SJSA1 (cell line): ENCODE results near the gene IARS1. TPM values are rescaled to one million over a fixed set of nuclear protein-coding genes. Genes with fewer than 3 reads are reported as not detected.

Experiments used
- DNase-seq, 2 experiments: peaks; one replicate each; pipeline ENCODE4 v3.0.0-alpha.2; 2015 to 2020; ENCODE audit warnings: low spot score in 2 of 2, low read depth in 1 of 2
- H3K27ac ChIP-seq: fragments of 250-450 bp; sonication (Bioruptor Pico); 2 replicates; pipeline ENCODE4 v1.5.1; 2020; ENCODE audit warnings: mild to moderate bottlenecking, moderate library complexity
- H3K27me3 ChIP-seq: fragments of 250-450 bp; sonication (Bioruptor Pico); replicated peaks from 2 replicates; pipeline ENCODE4 v1.5.1; 2020; ENCODE audit warnings: mild to moderate bottlenecking, moderate library complexity
- H3K36me3 ChIP-seq: fragments of 250-450 bp; sonication (Bioruptor Pico); 2 replicates; pipeline ENCODE4 v1.5.1; 2020; ENCODE audit warnings: mild to moderate bottlenecking
- H3K4me1 ChIP-seq: fragments of 250-450 bp; sonication (Bioruptor Pico); replicated peaks from 2 replicates; pipeline ENCODE4 v1.6.1; 2021; ENCODE audit warnings: mild to moderate bottlenecking
- H3K4me3 ChIP-seq: fragments of 250-450 bp; sonication (Bioruptor Pico); 2 replicates; pipeline ENCODE4 v1.5.1; 2020; ENCODE audit warnings: mild to moderate bottlenecking
- H3K9me3 ChIP-seq: fragments of 250-450 bp; sonication (Bioruptor Pico); replicated peaks from 2 replicates; pipeline ENCODE4 v1.5.1; 2020; ENCODE audit warnings: mild to moderate bottlenecking
- total RNA-seq: library from RNA; depleted of rRNA; stranded (reverse); fragments of >200 nt; shearing (Covaris generic); gene quantifications from 2 replicates; pipeline ENCODE4 v1.2.3, GENCODE V29; 2014; rRNA removed

IARS1 gene
- total RNA-seq: 172 and 186 TPM in 2 replicates

DNA sequence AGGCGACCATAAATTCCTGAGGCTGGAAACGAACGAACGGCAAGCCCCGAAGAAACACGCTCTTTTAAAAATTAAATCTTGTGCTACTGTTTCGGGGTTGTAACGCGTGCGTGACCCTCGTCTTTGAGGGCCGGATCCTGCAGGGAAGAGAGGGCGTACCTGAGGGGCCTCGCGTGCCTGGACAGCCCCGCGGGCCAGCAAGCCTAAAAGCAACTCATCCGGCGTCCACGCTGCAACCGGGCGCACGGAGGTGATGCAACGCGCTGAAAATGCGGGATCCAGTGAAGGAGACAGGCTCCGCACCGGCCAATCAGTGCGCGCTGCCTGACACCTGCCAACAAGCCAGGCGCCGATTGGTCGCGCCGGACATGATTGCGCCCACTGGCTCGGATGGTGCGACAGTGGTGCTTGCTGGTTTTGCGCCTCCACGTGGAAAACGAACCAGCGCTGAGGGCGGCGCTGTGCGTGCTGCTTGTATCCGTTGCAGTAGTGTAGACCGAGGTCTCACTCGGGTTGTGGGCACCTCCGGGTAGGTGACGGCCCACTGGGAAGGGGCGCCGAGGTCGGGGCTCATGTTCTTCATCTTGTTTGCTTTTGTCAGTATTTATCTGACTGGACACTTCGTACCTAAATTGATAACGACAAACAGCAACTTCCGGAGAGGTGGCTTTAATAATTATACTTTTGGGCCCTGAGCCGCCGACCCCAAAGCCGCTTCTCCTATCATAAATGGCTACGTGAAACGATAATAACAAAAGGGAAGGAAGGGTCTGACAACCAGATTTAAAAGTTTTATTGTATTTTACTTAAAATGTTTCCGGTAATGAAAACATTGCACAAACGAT, at the start of gene IARS1:
TSS of gene IARS1 (minus strand) at position 246 of the 845 bp plus-strand sequence. CDS start 4,278 bp downstream, outside the sequence.
- Histone ChIP-seq H3K36me3 (peaks cover 37% of the 10 kb centered on the region), H3K4me3 (peak within 1 kb of the TSS; percentile 60), H3K27ac (peak within 1 kb of the TSS; percentile 81), H3K9me3 (no peaks in the 10 kb centered on the region), H3K4me1 (peaks cover 7% of the 10 kb centered on the region), H3K27me3 (no peaks in the 10 kb centered on the region)
- peak; percentile 92 to 96 for DNase-seq

DNA sequence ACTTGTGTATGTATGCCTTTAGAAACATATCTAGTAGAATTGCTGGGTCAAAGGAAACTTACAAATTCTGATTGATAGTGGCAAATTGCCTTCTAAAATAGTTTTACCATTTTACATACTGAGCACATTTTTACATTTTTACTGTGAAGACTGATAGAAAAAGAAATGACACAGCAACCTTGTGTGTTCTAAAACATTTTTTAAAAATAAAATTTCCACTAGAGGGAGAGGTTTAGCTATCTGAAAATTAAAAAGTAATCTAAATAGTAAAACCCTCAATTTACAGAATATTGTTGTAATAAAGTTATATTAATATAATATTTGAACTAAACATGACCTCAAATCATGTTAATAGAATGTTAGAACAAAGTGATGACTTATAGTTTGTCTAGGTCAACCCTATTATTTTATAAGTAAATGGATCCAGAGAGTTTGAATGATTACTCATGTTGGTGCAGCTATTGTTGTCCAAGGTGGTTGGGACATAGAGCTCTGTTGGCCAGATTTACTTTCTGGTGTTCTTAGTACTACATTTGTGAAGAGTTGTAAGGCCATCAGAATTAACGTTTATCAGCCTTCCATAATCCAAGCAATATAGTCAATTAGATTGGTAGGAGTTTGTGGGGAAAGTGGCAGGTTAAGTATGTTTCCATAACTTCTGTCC, 49.5 kb upstream of the IARS1 start:
- Histone ChIP-seq H3K27ac (no peak overlapping the region), H3K36me3 (peaks cover 6% of the 10 kb centered on the region; the same call in 1 of the 2 replicates), H3K9me3 (no peaks in the 10 kb centered on the region), H3K4me1 (no peaks in the 10 kb centered on the region), H3K27me3 (no peaks in the 10 kb centered on the region), H3K4me3 (no peak overlapping the region)
- no peak for DNase-seq

DNA sequence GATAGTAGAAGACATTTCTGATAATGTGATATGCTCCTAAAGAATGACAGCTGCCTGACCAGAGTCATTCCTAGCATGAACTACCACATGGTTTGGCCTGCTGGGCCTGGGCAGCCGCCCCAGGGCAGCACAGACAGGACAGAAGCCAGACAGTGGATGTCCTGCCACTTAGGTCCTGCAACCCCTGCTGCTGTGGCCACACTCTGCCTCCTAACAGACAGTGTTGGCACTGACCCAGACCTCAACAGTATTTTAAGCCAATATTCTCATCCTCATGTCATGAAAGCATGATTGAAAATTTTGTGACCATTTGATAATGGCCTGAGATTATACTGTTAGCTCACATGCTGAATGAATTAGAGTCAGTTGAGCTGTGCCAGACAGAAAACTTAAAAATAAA, 48.1 kb upstream of the IARS1 start:
- Histone ChIP-seq H3K27ac (no peak overlapping the region), H3K36me3 (peaks cover 14% of the 10 kb centered on the region), H3K4me3 (no peak overlapping the region), H3K27me3 (no peaks in the 10 kb centered on the region), H3K4me1 (no peaks in the 10 kb centered on the region), H3K9me3 (no peaks in the 10 kb centered on the region)
- DNase-seq: no peak

DNA sequence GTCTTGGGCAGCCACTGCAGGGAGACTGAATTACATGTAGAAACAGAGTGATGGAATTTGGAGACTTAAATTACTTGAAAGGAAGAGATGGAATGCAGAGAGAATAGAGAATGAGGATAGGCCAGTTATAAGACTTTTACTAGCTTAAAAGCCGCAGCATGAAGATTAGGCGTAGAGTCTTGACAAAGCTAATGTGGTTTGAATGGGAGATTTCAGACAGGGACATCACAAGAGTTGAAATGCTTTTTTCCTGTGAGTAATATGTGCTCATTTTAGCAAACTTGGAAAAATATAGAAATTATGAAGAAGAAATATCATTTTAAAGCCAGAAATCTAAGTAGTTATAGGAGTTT, 39.8 kb upstream of the IARS1 start:
- Histone ChIP-seq H3K27ac (no peak overlapping the region), H3K36me3 (peaks cover 17% of the 10 kb centered on the region), H3K4me1 (no peaks in the 10 kb centered on the region), H3K4me3 (no peak overlapping the region), H3K27me3 (no peaks in the 10 kb centered on the region), H3K9me3 (no peaks in the 10 kb centered on the region)
- DNase-seq: no peak

DNA sequence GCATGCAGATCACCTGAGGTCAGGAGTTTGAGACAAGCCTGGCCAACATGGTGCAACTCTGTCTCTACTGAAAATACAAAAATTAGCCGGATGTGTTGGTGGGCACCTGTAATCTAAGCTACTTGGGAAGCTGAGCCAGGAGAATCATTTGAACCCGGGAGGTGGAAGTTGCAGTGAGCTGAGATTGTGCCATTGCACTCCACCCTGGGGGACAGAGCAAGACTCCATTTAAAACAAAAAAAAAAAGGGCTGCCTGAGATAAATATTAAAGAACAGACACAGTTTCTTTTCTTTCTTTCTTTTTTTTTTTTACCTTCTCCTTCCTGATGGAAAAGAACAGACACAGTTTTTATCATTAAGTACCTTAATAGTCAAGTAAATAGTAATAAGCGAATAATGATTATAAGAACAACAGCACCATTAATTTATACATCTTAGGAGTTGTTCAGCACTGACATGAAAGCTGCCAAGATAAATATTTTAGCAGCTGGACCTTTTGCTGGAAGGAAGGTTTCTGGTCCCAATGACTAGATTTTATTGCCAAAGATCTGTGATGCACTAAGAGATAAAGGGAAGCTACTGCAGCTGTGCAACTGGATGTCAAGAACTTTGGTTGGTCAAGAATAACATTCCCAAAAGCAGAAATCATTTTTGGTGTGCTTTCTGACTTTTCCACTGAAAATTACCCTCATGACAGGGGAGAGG, 39.2 kb upstream of the IARS1 start:
- H3K27ac ChIP-seq: no peak overlapping the region
- peaks cover 15% of the 10 kb centered on the region for H3K36me3 ChIP-seq
- no peaks in the 10 kb centered on the region for H3K9me3 ChIP-seq
- no peaks in the 10 kb centered on the region for H3K27me3 ChIP-seq
- no peak overlapping the region for H3K4me3 ChIP-seq
- H3K4me1 ChIP-seq: no peaks in the 10 kb centered on the region
- no peak for DNase-seq

DNA sequence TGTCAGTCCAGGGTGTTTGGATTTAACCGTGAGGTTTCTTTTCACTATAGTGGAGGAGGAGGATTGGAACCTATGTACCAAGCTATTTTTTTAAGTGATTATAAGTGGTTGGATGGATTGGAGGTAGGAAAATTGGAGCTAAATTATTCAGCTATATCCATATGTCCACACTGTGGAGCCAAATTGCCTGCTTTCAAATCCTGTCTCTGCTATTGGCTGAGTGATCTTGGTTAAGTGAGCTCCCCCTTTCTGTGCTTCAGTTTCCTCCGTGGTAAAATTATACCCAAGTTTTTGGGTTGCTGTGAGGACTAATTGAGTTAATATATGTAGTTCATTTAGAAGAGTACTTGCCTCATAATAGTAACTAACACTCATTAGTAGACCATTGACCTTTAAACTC, 34.7 kb upstream of the IARS1 start:
- no peaks in the 10 kb centered on the region for H3K27me3 ChIP-seq
- peak in 1 of 2 experiments; percentile 10 for DNase-seq
- H3K4me1 ChIP-seq: peaks cover 10% of the 10 kb centered on the region; the same call in 1 of the 2 replicates
- peaks cover under 1% of the 10 kb centered on the region for H3K36me3 ChIP-seq
- no peak overlapping the region for H3K4me3 ChIP-seq
- H3K9me3 ChIP-seq: no peaks in the 10 kb centered on the region
- no peak overlapping the region for H3K27ac ChIP-seq

DNA sequence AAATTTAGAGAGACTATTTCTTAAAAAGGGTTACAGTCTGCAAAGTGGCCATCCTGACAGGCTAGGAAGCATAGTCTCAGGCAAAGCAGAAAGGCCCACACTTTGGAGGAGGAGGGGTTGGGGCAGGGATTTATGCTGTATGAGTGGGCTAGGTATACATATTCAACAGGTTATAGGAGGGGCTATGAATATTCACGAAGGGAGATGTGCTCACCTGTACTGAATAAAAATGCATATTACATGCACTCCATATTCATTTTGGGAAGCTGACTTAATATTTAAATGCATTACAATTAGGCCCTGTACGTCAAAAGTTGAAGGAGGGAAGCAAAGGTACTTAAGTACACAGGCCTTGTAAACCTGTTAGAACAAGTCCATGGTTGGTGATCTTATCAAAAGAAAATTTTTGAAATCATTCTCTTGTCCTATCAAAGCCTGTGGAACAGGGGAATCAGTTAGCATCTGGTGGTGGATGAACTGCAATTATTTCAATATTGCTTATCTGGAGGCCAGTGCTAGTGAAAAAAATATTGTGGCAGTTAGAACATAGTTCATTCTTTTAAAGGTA, 33.9 kb upstream of the IARS1 start:
- H3K4me3 ChIP-seq: no peak overlapping the region
- H3K36me3 ChIP-seq: peaks cover 8% of the 10 kb centered on the region
- DNase-seq: no peak
- H3K9me3 ChIP-seq: no peaks in the 10 kb centered on the region
- H3K27ac ChIP-seq: no peak overlapping the region
- no peaks in the 10 kb centered on the region for H3K27me3 ChIP-seq
- H3K4me1 ChIP-seq: peaks cover 10% of the 10 kb centered on the region; the same call in 1 of the 2 replicates

DNA sequence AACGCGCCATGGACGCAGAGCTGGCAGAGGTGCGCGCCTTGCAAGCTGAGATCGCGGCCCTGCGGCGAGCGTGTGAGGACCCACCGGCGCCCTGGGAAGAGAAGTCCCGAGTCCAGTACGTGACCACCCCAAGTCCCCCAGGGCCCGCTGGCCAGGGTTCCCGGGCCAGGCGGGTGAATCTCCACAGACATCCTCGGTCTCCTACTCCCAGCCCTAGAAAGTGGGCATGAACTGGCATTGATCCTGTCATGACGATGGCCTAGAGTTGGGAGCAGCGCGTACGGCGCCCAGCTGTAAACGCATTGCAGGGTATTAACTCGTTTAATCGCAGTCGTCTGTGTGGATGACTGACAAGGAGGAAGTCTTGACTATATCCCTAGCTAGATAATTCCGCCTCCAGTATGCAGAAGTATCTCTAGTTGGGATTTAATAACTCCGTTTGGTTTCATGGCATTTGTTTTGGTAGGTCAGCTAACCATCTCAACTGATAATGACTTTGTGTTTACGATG, 32.5 kb upstream of the IARS1 start:
- Histone ChIP-seq H3K36me3 (peaks cover 16% of the 10 kb centered on the region), H3K4me1 (peaks cover 10% of the 10 kb centered on the region; the same call in 1 of the 2 replicates), H3K9me3 (no peaks in the 10 kb centered on the region), H3K4me3 (peak overlapping the region; percentile 63), H3K27me3 (no peaks in the 10 kb centered on the region), H3K27ac (peak overlapping the region; percentile 97)
- no peak for DNase-seq

DNA sequence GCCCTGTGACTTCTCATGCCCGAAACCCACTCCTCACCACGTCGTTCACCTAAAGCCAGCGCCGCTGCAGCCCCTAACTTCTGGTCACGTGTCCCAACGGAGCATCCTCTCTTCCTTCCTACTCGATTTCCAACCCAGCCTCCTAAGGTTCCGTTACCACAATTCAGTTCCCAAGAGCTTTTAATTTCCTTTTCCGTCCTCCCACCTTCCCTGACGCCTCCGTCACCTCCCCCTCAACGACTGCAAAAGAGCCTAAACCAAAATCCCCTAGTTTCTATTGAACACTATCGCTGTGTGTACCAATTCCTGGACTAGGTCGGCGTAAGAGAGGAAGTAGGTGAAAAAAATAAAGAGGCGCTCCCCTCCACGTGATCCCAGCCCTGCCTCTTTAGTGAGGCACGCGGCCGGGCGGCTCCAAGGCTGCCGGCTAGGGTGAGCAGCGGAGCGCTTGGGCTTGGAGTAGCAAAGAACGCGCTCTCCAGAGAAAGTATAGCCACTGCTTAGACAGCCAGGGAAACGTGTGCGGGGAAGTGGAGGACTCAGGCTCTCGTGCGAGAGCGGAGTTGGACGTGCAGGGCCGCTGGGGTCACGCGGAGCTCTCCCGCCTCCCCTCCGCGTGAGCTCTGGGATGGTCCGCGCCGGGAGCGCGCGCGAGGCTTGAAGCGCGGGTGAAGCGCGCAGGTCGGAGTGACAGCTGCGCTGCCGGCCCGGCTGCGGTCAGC, 31.9 kb upstream of the IARS1 start, which contains the start of the genes CENPP and NOL8:
TSS of gene CENPP (plus strand) at position 685 of the 722 bp plus-strand sequence.
TSS of gene NOL8 (minus strand) at position 82 of the 722 bp plus-strand sequence. CDS start 1,189 bp downstream, outside the sequence.
- peaks cover 10% of the 10 kb centered on the region; the same call in 1 of the 2 replicates for H3K4me1 ChIP-seq
- no peaks in the 10 kb centered on the region for H3K27me3 ChIP-seq
- H3K36me3 ChIP-seq: peaks cover 17% of the 10 kb centered on the region
- H3K4me3 ChIP-seq: peak within 1 kb of the TSS; percentile 63
- DNase-seq: peak; percentile 82 to 97
- H3K9me3 ChIP-seq: no peaks in the 10 kb centered on the region
- peak within 1 kb of the TSS; percentile 97 for H3K27ac ChIP-seq

DNA sequence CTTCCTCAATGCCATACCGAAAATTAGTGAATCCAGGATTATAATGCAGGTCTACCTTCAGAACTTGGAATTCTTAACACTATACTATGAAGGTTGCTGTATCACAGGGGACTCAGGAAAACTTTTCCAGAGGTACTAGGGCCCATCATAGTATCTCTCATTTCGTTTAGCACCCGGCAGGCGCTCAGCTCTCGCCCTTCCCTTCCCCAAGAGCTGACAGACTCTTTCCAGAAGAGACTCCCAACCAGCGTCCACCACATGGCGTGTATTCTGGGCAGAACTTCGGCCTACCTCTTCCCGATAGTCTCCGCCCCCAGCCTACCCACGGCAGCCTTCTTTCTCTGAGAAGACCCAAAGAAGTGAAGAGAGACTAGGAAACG, 31.4 kb upstream of the IARS1 start:
- DNase-seq: no peak
- Histone ChIP-seq H3K27ac (peak overlapping the region; percentile 97), H3K4me1 (peaks cover 10% of the 10 kb centered on the region; the same call in 1 of the 2 replicates), H3K27me3 (no peaks in the 10 kb centered on the region), H3K9me3 (no peaks in the 10 kb centered on the region), H3K4me3 (peak overlapping the region; percentile 63), H3K36me3 (peaks cover 22% of the 10 kb centered on the region)

DNA sequence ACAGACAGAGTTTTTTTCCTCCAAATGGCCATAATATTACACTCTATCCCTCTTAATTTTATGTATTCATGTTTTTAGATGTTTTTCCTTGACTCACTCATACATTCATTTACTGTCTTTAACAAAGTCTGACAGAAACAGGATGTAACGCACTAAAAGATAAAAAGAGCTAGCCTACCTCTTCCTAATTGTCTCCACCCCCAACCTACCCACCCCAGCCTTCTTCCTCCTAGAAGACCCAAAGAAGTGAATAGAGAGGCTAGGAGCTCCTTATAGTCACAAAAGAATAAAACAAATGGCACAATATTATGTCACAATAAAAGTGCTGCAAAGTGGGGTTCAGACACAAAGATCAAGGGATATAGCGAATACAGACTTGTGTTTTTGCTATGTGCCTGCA, 30.9 kb upstream of the IARS1 start:
- peak overlapping the region; percentile 97 for H3K27ac ChIP-seq
- no peaks in the 10 kb centered on the region for H3K9me3 ChIP-seq
- DNase-seq: no peak
- H3K4me1 ChIP-seq: peaks cover 10% of the 10 kb centered on the region; the same call in 1 of the 2 replicates
- H3K27me3 ChIP-seq: no peaks in the 10 kb centered on the region
- H3K36me3 ChIP-seq: peaks cover 25% of the 10 kb centered on the region
- H3K4me3 ChIP-seq: peak overlapping the region; percentile 63

DNA sequence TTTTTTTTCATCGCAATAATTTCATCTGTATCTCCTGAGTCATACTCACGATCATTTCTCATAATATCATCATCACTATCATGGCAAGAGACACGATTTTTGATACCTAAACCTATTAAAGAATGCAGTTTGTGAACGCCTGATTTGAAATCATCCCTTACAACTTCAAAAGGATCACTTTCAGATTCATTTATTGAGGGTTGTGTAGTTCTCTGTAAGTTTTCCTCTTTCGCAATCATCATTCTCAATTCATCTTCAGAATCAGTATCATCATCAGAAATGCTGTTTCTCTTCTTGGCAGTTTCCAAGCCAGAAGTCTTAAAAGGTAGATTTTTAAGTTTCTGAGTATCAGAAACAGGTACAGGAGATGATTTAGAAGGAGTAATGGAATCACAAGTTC, 22.0 kb upstream of the IARS1 start:
- peaks cover 54% of the 10 kb centered on the region for H3K36me3 ChIP-seq
- DNase-seq: no peak
- H3K27ac ChIP-seq: no peak overlapping the region
- H3K9me3 ChIP-seq: no peaks in the 10 kb centered on the region
- no peaks in the 10 kb centered on the region for H3K4me1 ChIP-seq
- H3K27me3 ChIP-seq: no peaks in the 10 kb centered on the region
- H3K4me3 ChIP-seq: no peak overlapping the region

DNA sequence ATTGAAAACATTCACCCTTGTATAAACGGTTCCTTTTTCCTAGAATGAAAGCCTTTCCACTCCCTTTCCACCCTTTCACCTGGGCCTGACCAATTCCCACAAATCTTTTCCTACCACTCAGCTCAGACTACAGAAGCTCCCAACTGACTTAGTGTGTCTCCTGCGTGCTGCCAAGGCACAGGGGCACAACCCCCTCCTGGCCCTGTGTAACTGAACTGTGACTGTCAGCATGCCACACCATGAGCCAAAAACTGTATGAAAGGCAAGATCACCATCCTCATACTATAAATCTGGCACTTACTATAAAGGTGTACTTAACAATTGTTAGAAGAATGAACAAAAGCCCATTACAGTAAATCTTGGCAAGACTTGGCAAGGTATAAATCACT, 20.1 kb upstream of the IARS1 start:
- peaks cover 58% of the 10 kb centered on the region for H3K36me3 ChIP-seq
- no peaks in the 10 kb centered on the region for H3K9me3 ChIP-seq
- H3K27me3 ChIP-seq: no peaks in the 10 kb centered on the region
- no peaks in the 10 kb centered on the region for H3K4me1 ChIP-seq
- DNase-seq: no peak
- no peak overlapping the region for H3K27ac ChIP-seq
- no peak overlapping the region for H3K4me3 ChIP-seq
